Suprapubic skin (tissue), 4 donors: ENCODE measurements around the gene TRIM47. TPM values are rescaled to one million over a fixed set of nuclear protein-coding genes. Genes with fewer than 3 reads are reported as not detected.

Experiments used
- DNase-seq, 2 donors: peaks; one replicate each; pipeline ENCODE4 v3.0.0-alpha.2; 2019; ENCODE audit warnings: low spot score in 2 of 2
- H3K27ac ChIP-seq: fragments of 200-600 bp; sonication (generic); one replicate; pipeline ENCODE4 v1.5.1; 2019
- H3K27me3 ChIP-seq: fragments of 200-600 bp; sonication (generic); one replicate; pipeline ENCODE4 v1.5.1; 2019
- H3K36me3 ChIP-seq: fragments of 200-600 bp; sonication (generic); one replicate; pipeline ENCODE4 v1.5.1; 2019
- H3K4me1 ChIP-seq: fragments of 200-600 bp; sonication (generic); one replicate; pipeline ENCODE4 v1.5.1; 2019
- H3K4me3 ChIP-seq: fragments of 200-600 bp; sonication (generic); one replicate; pipeline ENCODE4 v1.5.1; 2019; ENCODE audit warnings: mild to moderate bottlenecking
- H3K9me3 ChIP-seq: fragments of 200-600 bp; sonication (generic); one replicate; pipeline ENCODE4 v1.5.1; 2019
- EP300 ChIP-seq: sonication (generic); formaldehyde crosslinking; IDR thresholded peaks from one replicate; pipeline ENCODE4 v1.6.1; 2017; ENCODE audit warnings: antibody characterized with exemption
- POLR2A ChIP-seq, 2 donors: fragments of 450-650 bp; IDR thresholded peaks; one replicate each; pipeline ENCODE4 v1.6.1; 2017; ENCODE audit warnings: antibody characterized with exemption in 2 of 2, mild to moderate bottlenecking in 2 of 2, moderate library complexity in 2 of 2
- POLR2AphosphoS5 ChIP-seq, 3 donors: sonication (generic); formaldehyde crosslinking; IDR thresholded peaks; one replicate each; pipeline ENCODE4 v1.6.1; 2017; ENCODE audit warnings: antibody characterized with exemption in 3 of 3
- WGBS: methylation state at CpG from one replicate; pipeline ENCODE4 v1.1.5; 2018; 5-methylcytosine and 5-hydroxymethylcytosine counted together
- total RNA-seq, 4 donors: library from RNA; depleted of rRNA; stranded (reverse); fragments of >200 nt; gene quantifications; one replicate each; pipeline ENCODE4 v1.1.0, GENCODE V29; 2016
- TF ChIP-seq, protein P1 (sequence below), 2 donors: fragments of 200-600 bp in 1 of 2; fragments of 450-650 bp in 1 of 2; sonication (generic) in 1 of 2; IDR thresholded peaks; one replicate each; pipeline ENCODE4 v1.5.1; 2016 to 2019; ENCODE audit warnings: antibody characterized with exemption in 2 of 2, mild to moderate bottlenecking in 1 of 2, moderate library complexity in 1 of 2

TRIM47 gene
- total RNA-seq, 4 donors from 2014 or later = 22.8 to 43.1 (median 27.7) TPM

DNA sequence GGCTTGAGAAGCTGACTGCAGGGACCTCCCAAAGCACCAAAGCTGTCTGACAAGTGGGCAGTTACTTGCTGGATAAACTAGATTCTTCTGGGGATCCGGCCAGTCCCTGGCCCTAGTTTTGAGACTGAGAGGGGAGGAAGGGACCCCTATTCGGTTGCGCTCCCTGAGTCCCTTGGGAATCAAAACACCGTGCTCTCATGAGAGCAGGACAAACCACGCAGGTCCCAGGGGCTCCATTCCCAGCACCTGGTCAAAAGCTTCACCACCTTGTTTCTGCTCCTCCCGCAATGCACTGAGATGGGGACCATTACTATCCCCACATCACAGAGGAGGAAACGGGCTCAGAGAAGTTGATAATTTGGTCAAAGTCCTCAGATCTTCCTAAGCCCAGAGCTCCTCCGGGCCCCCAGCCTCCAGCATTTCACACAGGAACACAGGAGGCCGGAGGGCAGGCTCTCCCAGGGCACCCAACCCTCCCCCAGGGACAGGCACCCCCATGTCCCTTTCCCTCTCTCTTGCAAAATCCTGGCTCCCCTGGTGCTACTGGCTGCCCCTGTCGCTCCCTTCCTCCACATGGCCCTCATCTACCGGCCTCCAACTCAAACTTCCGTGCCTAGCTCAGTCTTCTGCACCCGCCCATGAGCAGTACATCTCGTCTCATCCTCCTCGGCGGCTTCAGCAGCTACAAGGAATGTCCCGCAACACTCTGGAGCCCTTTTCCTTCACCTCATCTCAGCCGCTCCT is 15.1 kb upstream of the TRIM47 start:
- 88% methylated on average over 15 of the region's 18 CpGs for WGBS
- TF ChIP-seq EP300 = no peak
- no peak for TF ChIP-seq POLR2AphosphoS5 (IDR thresholded peaks at IDR 0.05)
- no peak for TF ChIP-seq POLR2A (IDR thresholded peaks at IDR 0.05)
- TF ChIP-seq, protein P1, sequence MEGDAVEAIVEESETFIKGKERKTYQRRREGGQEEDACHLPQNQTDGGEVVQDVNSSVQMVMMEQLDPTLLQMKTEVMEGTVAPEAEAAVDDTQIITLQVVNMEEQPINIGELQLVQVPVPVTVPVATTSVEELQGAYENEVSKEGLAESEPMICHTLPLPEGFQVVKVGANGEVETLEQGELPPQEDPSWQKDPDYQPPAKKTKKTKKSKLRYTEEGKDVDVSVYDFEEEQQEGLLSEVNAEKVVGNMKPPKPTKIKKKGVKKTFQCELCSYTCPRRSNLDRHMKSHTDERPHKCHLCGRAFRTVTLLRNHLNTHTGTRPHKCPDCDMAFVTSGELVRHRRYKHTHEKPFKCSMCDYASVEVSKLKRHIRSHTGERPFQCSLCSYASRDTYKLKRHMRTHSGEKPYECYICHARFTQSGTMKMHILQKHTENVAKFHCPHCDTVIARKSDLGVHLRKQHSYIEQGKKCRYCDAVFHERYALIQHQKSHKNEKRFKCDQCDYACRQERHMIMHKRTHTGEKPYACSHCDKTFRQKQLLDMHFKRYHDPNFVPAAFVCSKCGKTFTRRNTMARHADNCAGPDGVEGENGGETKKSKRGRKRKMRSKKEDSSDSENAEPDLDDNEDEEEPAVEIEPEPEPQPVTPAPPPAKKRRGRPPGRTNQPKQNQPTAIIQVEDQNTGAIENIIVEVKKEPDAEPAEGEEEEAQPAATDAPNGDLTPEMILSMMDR (IDR thresholded peaks at IDR 0.05) = no peak
- Histone ChIP-seq H3K9me3 (no peaks in the 10 kb centered on the region), H3K36me3 (peaks cover 40% of the 10 kb centered on the region), H3K27ac (no peak overlapping the region), H3K4me3 (no peak overlapping the region), H3K4me1 (peaks cover 43% of the 10 kb centered on the region), H3K27me3 (no peaks in the 10 kb centered on the region)
- DNase-seq = no peak

GRCh38 chr17:75892556-75893224 is 14.3 kb upstream of the TRIM47 start:
- DNase-seq = no peak
- H3K36me3 ChIP-seq = peaks cover 38% of the 10 kb centered on the region
- peaks cover 38% of the 10 kb centered on the region for H3K4me1 ChIP-seq
- no peak overlapping the region for H3K27ac ChIP-seq
- no peaks in the 10 kb centered on the region for H3K27me3 ChIP-seq
- no peaks in the 10 kb centered on the region for H3K9me3 ChIP-seq
- TF ChIP-seq, protein P1 (IDR thresholded peaks at IDR 0.05) = no peak
- TF ChIP-seq POLR2A (IDR thresholded peaks at IDR 0.05) (no peak), POLR2AphosphoS5 (IDR thresholded peaks at IDR 0.05) (no peak), EP300 (no peak)
- WGBS = 86% methylated on average over 10 of the region's 16 CpGs
- no peak overlapping the region for H3K4me3 ChIP-seq

- DNase-seq = no peak
- 85% methylated on average over 14 of the region's 32 CpGs for WGBS
- H3K27ac ChIP-seq = no peak overlapping the region
Observed at GRCh38 chr17:75891605-75892555, 13.5 kb upstream of the TRIM47 start.

DNA sequence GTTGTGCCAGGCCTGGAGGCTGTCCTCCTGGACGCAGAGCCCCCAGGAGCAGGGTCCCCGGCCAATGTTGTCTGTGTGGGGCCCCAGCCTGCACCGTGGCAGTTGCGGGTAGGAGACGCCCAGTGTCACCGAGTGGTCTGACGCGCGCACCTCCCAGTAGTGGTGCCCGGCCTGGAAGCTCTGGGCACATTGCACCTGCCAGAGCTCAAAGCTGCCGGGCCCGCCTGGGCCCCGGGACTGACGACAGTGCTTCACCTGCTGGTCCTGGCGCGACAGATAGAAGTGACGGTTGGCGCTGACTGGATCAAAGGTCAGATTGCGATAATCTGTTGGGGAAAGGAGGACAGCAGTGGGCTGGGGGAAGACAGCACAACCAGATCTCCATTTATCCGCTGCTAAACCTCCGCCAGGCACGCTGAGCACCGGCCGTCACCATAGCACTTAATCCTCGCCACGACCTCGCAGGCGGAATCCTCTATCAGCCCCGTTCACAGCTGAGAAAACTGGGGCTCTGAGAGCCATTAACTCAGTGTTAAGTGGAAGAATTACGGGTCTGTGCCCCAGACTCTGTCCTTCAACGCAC is 12.7 kb upstream of the TRIM47 start:
- Histone ChIP-seq H3K27me3 (no peaks in the 10 kb centered on the region), H3K36me3 (peaks cover 38% of the 10 kb centered on the region), H3K4me1 (peaks cover 28% of the 10 kb centered on the region), H3K27ac (no peak overlapping the region), H3K4me3 (no peak overlapping the region), H3K9me3 (no peaks in the 10 kb centered on the region)
- TF ChIP-seq POLR2AphosphoS5 (IDR thresholded peaks at IDR 0.05) = no peak
- TF ChIP-seq EP300 = no peak
- no peak for TF ChIP-seq POLR2A (IDR thresholded peaks at IDR 0.05)
- TF ChIP-seq, protein P1 (IDR thresholded peaks at IDR 0.05) = no peak
- DNase-seq = no peak
- WGBS = 88% methylated on average over 27 of the region's 31 CpGs

More at GRCh38 chr17:75891605-75892555, 13.5 kb upstream of the TRIM47 start:
- Histone ChIP-seq H3K36me3 (peaks cover 38% of the 10 kb centered on the region), H3K27me3 (no peaks in the 10 kb centered on the region), H3K9me3 (no peaks in the 10 kb centered on the region), H3K4me1 (peaks cover 30% of the 10 kb centered on the region), H3K4me3 (no peak overlapping the region)
- TF ChIP-seq EP300 = no peak
- no peak for TF ChIP-seq POLR2A (IDR thresholded peaks at IDR 0.05)
- TF ChIP-seq, protein P1 (IDR thresholded peaks at IDR 0.05) = no peak
- TF ChIP-seq POLR2AphosphoS5 (IDR thresholded peaks at IDR 0.05) = no peak
